Inferior parietal cortex (tissue), 1 donor: ENCODE measurements around the gene CELF6.

Experiments used
- DNase-seq: peaks from one replicate; pipeline ENCODE4 v3.0.0-alpha.2; 2016; ENCODE audit errors: extremely low spot score

The CELF6 gene

GRCh38 chr15:72271895-72272212, 48.1 kb downstream of the CELF6 start:
- no peak for DNase-seq

GRCh38 chr15:72271221-72271620, 48.7 kb downstream of the CELF6 start:
- DNase-seq = no peak

- DNase-seq = no peak
Measured at GRCh38 chr15:72269739-72270138, 50.2 kb downstream of the CELF6 start.

DNA sequence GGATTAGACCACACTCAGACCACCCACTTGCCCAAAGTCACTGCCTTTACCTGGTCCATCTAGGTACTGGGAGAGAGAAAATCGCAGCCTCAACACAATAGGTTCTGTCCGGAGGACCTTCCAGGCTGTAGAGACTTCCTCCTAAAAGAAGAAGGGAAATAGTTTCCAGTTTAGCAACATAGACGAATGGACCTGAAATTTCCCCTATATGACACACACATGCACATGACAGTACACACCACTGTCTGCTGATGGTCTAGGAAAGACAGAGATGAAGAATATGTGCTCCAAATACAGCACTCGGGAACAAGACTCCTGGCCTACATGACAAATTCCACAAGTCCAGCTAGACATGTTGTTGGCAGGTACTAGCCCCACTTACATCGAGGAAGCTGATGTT, 54.9 kb downstream of the CELF6 start:
- no peak for DNase-seq

DNA sequence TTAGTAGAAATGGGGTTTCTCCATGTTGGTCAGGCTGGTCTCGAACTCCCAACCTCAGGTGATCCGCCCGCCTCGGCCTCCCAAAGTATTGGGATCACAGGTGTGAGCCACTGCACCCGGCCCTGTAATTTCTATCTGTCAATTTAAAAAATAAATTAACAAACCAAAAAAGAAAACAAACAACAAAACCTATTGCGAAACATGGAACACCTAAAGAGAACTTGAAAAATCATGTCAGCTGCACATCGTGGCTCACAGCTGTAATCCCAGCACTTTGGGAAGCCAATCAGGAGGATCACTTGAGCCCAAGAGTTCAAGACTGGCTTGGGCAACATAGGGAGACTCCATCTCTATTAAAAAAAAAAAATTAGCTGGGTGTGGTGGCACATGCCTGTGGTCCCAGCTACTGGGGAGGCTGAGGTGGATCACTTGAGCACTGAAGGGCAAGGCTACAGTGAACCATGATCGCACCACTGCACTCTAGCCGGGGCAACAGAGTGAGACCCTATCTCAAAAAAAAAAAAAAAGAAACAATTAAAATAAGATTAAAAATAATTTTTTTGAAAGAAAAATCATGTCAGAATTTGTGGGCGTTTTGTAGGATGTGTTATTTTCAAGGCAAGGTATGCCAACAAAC, 67.2 kb downstream of the CELF6 start:
- no peak for DNase-seq

- no peak for DNase-seq
Measured at GRCh38 chr15:72249142-72249810, 70.7 kb downstream of the CELF6 start.

- DNase-seq = no peak
Measured at GRCh38 chr15:72248514-72248913, 71.4 kb downstream of the CELF6 start.

GRCh38 chr15:72242775-72243370, 77.1 kb downstream of the CELF6 start:
- no peak for DNase-seq

GRCh38 chr15:72239652-72240051, 80.3 kb downstream of the CELF6 start:
- no peak for DNase-seq

- no peak for DNase-seq
Measured at GRCh38 chr15:72238586-72238985, 81.4 kb downstream of the CELF6 start.

GRCh38 chr15:72237853-72238224, 82.1 kb downstream of the CELF6 start:
- no peak for DNase-seq

DNA sequence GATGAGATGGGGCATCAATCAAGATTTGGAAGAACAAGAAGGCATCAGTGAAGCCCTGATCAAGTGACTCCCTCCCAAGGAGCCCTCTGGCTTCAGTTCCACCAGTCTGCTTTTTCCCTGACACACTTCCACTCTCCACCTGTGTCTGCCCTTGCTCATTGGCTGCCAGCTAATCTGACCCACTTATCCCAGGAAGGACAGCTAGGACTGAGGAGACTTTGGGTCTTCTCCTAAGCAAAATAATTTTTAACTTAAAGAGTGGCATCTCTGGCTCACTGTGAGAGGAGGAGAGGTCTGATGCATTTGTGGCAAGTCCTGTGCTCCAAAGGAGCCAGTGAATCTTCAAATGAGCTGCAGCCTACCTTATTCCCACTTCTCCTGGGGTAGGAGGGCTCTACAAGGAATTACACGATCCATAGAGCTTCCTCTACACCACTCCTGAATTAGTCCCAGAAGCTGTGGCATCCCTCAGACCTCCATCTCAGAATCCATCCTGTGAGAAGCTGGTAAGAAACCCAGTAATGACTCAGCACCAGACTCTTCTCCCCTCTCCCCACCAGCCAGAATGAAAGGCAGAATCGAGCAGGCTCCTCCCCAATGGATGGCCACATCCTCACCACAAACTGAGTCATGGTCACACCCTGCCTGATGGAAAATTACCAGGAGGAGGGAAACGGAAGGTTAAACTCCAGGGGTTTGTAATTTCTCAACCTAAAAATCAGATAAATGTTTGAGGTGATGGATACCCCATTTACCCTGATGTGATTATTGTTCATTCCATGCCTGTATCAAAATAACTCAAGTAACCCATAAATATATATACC, 82.7 kb downstream of the CELF6 start:
- peak; percentile 72 for DNase-seq

DNA sequence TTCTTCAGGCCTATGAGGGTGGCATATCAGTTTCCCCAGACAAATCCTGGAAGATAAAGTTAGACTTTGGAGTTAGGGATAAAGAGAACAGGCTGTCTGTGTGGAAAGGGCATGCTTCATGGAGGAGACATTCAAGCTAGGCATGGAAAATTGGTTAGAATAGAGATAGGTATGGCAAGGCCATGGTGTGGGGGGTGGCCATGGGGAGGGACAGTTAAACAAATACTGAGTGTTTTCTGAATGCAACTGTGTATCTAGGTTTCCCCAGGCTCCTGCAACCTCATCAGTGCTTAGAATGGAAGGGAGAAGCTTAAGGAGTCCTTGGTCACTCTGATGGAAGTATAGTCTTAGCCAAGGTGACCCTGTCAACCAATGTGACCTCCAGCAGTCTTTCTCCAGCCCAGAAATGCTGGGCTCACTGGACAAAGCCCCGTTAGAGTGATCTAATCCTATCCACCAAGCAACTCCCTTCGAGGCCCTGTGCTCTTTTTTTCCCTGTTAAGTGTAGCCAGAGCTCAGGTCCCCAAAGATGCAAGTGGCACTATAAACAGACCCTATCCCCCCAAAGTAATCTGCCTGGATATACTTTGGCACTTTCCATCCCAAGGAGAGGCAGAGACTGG, 83.5 kb downstream of the CELF6 start:
- DNase-seq = no peak

- no peak for DNase-seq
Measured at GRCh38 chr15:72235298-72235697, 84.7 kb downstream of the CELF6 start.
